Measurements from ENCODE around the gene ACSS1.

DNA sequence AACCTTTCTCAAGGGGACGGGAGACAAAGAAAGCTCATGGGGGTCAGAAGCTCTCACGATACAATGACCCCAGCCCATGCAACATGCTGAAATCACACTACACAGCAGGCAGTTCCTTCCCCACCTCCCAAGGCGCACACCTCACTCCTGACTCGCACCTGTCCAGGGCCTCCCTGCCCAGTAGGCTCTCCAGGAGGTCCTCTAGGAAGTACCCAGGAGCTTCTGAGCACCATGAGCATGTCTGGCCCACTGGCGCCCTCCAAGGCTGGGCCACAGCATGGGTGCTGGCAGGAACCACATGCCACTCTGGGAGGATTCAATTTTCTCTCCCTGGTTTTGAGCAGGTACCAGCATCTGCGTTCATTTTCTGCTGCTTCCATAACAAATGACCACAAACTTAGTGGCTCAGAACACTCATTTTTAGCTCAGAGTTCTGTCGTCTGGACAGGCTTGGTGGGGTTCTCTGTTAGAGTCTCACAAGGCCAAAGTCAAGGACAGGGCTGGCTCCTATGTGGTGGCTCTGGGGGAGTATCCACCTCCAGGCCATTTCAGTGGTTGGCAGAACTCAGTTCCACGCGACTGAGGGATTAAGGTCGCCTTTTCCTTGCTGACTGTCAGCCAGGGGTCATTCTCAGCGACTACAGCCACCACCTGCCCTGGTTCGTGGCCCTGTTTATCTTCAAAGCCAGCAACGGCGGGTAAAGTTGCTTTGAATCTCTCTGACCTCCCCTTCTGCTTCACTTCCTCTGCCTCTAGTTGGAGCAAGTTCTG, 32.7 kb downstream of the ACSS1 start:
- TF ChIP-seq CTCF (IDR thresholded peaks at IDR 0.05; ENCODE audit: low read depth, low read length, poor library complexity, severe bottlenecking) = no peak
- TF ChIP-seq EZH2phosphoT487 (IDR thresholded peaks at IDR 0.05; ENCODE audit: borderline replicate concordance, low read length) = no peak

All from DOHH2 (cell line).